Suppressor macrophage (primary cell): ENCODE results near the gene ADCYAP1R1.
A peak's percentile ranks its signal among the peaks of the same experiment; 100 is the strongest.

Experiments used
- DNase-seq, 4 experiments: peaks; one replicate each; pipeline ENCODE4 v3.0.0-alpha.2; 2020 to 2022

ADCYAP1R1 gene

GRCh38 chr7:31068006-31068675 lies 16.0 kb downstream of the ADCYAP1R1 start:
- no peak for DNase-seq

GRCh38 chr7:31069860-31070555 lies 17.9 kb downstream of the ADCYAP1R1 start:
- no peak for DNase-seq

GRCh38 chr7:31070991-31071644 lies 19.0 kb downstream of the ADCYAP1R1 start:
- DNase-seq = no peak

DNA sequence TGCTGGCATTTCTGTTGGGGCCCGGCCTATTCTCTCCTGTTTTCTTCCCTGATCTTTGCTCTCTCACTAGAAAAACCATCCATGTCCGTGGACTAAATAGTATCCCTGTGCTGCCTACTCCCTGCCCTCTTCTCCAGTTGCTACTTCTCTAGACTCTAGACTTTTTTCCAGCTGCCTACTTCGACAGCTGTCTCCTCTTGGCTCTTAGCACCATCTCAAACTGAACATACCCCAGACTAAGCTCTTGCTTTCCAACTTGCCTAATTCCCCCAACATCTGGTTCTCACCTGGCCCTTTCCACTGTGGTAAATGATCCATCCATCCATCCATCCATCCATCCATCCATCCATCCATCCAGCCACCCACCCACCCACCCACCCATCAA lies 19.5 kb downstream of the ADCYAP1R1 start:
- no peak for DNase-seq

- DNase-seq = no peak
These were observed 21.4 kb downstream of the ADCYAP1R1 start for GRCh38 chr7:31073326-31074119.

DNA sequence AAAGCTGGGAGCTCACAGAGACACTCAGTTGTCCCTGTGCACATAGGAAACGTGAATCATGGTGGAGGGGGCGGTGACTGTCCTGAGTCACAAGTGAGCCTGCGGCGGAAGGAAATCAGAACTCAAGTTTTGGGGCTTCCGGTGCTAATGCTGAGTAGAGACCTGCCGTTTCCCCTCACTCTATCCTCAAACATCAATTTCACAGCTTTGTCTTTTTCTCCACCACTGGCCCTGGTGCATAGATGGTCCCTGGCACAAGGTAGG lies 21.9 kb downstream of the ADCYAP1R1 start:
- DNase-seq = no peak

GRCh38 chr7:31074403-31075085 lies 22.4 kb downstream of the ADCYAP1R1 start:
- DNase-seq = no peak

DNA sequence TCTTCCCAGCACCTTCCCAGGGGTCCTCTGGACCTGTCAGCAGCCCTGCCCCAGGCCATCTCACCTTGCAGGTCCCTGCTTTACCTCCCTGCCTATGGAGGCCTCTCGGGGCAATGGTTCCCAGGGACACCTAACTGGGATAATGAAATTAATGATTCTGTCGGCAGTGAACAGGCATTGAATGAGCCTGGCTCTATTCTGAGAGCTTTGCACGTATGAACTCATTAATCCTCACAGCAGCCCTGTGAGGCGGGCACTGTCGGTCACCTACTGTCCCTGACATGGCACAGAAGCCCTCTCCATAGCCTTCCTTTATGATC lies 22.9 kb downstream of the ADCYAP1R1 start:
- DNase-seq = no peak

DNA sequence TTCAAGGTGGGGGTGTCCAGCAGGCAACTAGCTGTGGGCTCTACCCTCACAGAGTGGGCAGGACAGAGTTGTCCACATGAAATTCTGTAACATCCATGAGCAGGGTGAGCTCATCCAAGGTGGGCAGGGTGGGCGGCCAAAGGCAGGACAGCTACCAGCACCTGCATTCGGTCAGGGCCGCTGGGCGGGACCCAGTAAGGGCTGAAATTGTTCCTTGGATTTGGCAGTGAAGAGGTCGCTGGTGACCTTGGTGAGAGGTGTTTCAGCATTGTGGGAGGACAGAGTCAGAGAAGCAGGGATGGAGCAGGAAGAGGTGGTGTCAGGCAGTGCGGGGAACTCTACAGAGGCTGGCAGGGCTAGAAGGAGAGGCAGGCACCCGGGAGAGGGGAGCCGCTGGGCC lies 23.9 kb downstream of the ADCYAP1R1 start:
- DNase-seq = no peak

DNA sequence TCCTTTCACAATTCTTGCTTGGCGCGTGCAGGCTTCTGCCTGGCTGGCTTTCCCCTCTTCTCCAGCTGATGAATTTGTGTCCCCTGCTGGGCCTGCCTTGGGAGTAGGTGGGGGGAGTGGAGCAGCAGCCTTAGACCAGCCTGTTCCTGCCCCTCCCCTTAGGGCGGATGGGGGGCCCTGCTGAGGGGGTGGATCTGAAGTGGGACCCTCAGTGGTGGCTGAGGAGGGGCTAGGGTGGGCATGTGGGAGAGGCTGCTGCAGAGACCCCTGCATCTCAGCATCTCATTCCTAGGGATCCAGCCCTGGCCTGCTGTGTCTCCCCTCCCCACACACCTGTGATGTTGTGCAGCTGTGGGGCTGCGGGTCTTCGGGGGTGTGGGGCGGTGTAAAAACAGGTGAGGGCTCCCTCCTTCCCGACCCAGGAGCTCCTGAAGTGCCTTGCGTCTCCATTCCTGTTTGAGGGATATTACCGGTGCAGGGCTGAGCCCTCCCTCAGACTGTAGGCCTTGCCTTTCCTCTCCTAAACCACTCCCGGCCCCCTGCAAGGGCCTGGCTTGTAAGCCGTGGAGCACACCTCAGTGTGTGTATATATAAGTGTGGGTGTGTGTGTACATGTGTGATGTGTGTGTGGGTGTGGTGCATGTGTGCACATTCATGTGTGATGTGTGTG lies 24.7 kb downstream of the ADCYAP1R1 start:
- DNase-seq = no peak

GRCh38 chr7:31077484-31078362 lies 25.6 kb downstream of the ADCYAP1R1 start:
- no peak for DNase-seq

DNA sequence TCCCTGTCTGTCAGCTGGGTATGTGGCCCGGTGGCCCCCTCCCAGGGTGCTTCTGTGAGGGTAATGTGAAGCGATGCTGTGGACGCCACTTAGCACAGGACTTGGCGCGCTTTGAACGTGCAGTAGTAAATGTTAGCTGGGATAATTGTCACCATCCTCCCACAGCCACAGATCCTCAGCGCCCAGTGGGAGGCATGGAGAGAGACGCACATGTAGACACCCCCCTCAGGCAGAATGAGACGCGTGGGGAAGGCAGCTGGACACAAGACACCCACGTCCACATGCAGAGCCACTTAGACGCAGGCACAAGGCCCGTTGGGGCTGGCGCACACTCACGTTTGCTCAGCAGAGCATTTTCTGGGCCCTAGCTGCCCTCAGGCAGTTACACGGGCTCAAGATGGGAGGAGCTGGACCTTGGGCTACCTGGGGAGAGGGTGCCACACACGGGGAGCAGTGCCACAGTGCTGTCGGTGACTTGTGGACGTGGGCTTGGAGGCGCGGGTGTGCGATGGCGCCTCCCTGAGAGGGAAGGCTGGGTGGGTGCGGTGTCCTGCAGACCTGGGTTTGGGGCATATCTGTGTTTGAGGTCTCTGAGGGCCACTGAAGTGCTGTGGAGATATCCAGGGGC lies 26.4 kb downstream of the ADCYAP1R1 start:
- DNase-seq = no peak

DNA sequence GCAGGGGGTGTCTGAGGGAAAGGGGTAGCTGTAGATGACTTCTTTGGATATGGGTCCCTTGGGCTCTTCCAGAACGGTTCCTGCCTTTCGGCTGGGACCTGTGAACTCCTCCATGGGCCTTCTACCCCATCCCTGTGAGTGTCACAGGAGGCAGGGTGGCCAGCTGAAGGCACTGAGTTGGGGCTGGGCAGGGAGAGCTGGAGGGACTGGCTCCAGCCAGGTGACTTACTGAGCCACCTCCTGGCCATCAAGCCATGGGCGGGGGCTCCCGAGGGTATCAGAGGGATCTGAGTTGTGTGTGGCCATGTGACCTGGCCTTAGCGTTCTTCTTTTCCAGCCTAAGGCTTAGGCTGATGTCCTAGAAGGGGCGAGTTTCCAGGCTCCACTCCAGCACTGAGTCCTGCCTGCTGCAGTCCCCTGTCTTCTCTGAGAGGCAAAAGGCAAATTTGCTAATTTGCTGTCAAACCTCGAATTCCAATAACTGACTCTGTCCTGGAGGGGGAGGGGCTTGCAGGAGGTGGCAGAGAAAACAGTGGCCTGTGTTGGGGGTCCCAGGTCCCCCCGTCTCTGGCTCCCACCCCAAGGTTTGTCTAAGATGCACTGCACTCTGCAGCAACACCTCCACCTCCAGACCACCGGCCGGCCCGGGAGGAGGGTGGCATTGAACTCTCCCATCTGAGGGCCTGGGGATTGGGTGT lies 27.2 kb downstream of the ADCYAP1R1 start:
- DNase-seq = no peak

DNA sequence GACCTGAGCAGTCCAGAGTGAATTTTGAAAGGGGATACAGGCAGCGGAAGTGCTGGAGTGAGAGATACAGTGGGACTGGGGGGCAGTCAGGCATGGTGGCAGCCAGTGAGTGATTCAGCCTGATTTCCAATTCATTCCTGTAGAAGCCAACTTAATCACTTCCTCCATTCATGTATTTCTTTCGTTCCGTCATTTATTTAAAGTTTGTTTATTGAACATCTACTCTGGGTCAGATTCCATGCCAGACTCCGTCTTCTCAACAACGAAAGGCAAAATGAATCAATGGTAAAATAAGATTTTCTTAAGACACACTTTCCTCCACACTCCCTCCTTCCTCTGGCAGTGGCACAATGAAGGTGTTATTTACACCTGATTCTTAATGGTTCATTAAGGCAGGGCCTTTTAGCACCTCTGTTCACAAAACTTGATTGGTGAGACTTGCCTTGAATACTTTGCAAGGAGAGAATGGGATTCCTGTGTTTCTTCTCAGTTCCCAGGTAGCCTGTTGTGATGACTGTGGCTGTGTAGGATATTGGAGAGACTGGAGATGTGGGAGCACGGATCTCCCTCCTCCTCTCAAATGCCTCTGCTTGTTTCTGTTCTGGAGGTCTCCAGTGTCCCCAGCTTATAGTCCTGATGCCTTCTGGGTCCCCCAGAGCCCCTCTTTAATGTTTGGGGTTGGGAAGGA lies 27.9 kb downstream of the ADCYAP1R1 start:
- no peak for DNase-seq

DNA sequence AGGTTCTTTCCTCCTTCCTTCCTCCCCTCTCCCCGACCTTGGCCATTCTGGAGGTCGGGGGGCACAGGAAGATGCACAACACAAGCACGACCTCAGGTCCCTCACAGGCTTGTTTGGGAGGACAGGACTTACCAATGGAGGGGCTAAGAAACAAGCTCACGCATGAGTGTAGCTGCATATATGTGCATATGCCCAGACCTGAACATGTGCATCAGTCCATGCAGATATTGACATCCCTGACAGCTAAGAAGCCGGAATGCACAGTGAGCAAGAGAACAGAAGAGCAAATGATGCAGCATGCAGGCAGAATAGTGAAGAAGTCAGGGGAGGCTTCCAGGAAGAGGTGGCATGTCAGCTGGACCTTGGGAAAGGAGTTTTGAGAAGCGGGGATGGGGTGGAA lies 28.7 kb downstream of the ADCYAP1R1 start:
- DNase-seq = no peak

DNA sequence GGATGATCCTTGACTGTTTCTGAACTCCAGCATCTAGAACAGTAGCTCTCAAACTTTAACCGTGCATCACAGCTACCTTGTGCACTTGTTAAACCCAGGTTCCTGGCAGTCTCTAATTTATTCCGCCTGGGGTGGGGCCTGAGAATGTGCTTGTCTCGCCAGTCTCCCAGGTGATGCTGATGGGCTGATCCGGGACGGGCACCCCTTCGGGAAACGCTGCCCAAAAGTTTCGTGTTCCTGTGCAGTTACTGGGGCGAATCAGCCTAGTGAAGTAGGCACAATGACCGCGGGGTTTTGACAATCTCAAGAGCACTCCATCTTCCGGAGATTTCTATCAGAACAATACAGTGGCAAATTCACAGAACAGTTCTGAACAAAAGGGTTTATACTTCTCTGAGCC lies 29.9 kb downstream of the ADCYAP1R1 start:
- DNase-seq = no peak

- DNase-seq = peak in 3 of 4 experiments; percentile 4 to 30 (median 18)
These were observed 30.3 kb downstream of the ADCYAP1R1 start for GRCh38 chr7:31082447-31082846.

- no peak for DNase-seq
These were observed 31.2 kb downstream of the ADCYAP1R1 start for GRCh38 chr7:31083210-31083786.

GRCh38 chr7:31084226-31084625 lies 32.1 kb downstream of the ADCYAP1R1 start:
- DNase-seq = no peak
